ENCODE data around the gene NEGR1.

- TF ChIP-seq, protein P1, sequence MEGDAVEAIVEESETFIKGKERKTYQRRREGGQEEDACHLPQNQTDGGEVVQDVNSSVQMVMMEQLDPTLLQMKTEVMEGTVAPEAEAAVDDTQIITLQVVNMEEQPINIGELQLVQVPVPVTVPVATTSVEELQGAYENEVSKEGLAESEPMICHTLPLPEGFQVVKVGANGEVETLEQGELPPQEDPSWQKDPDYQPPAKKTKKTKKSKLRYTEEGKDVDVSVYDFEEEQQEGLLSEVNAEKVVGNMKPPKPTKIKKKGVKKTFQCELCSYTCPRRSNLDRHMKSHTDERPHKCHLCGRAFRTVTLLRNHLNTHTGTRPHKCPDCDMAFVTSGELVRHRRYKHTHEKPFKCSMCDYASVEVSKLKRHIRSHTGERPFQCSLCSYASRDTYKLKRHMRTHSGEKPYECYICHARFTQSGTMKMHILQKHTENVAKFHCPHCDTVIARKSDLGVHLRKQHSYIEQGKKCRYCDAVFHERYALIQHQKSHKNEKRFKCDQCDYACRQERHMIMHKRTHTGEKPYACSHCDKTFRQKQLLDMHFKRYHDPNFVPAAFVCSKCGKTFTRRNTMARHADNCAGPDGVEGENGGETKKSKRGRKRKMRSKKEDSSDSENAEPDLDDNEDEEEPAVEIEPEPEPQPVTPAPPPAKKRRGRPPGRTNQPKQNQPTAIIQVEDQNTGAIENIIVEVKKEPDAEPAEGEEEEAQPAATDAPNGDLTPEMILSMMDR (conservative IDR thresholded peaks at IDR 0.05; ENCODE audit: low read length) = no peak
- TF ChIP-seq EZH2phosphoT487 (IDR thresholded peaks at IDR 0.05; ENCODE audit: borderline replicate concordance) = no peak
These were observed 184.3 kb downstream of the NEGR1 start for GRCh38 chr1:72097851-72098570.

All from Loucy (cell line).